ENCODE results near the gene BANF1. TPM values are rescaled to one million over a fixed set of nuclear protein-coding genes. Genes with fewer than 3 reads are reported as not detected.
A peak's percentile ranks its signal among the peaks of the same experiment; 100 is the strongest.

The BANF1 gene, protein sequence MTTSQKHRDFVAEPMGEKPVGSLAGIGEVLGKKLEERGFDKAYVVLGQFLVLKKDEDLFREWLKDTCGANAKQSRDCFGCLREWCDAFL
- 100 to 1,000 TPM; 103 to 111 TPM for total RNA-seq
- long read RNA-seq, transcript BANF1-201 (3 exons, 1,155 nt) = major isoform, 12 of 17 reads
- long read RNA-seq, partial matches to known transcripts = 2 of 17 reads
- long read RNA-seq, other reads (novel, unspliced or antisense) = 0 of 17 reads

DNA sequence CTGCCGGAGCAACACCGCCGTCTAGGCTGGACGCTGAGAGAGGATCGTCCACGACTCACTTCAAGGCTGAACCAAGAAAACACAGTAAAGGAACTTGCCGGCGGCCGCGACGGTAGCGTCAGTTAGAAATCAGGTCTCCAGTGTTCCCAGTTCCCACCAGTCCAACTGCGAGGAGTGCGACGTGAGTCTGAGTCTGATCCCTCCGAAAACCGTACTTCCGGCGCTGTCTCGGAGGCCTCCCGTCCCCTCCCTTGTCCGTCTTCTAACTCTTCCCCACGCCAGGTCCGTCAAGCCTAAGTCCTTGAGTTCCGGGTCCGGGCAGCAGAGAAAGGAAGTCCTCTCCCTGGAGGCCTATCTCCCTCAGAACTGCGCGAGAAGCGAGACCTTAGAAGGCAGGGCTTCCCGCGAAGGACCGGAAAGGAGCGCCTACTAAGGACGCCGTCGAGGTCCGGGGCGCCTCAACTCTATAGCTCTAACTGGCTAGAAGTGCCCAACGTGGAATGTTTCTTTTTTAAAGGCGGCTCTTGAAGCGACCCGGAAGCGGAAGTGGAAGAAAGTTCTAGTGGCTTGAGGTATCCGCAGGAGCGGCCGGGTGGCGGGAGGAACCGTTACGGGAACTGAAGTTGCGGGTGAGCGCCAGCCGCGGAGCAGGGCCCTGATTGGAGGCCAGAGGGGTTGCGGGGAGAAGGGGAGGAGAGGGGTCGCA lies at the start of gene BANF1, which contains the start of gene EIF1AD:
Gene BANF1, plus strand, starts transcription at position 562 of the 706 bp plus-strand sequence. CDS start 748 bp downstream, outside the sequence.
Gene EIF1AD, minus strand, starts transcription at position 216 of the 706 bp plus-strand sequence. CDS start 1,768 bp downstream, outside the sequence.
- ATAC-seq (peak; percentile 89), DNase-seq (peak; percentile 91 to 92)
- intact Hi-C loops (cut with DNase I, micrococcal nuclease) = no loop called here

DNA sequence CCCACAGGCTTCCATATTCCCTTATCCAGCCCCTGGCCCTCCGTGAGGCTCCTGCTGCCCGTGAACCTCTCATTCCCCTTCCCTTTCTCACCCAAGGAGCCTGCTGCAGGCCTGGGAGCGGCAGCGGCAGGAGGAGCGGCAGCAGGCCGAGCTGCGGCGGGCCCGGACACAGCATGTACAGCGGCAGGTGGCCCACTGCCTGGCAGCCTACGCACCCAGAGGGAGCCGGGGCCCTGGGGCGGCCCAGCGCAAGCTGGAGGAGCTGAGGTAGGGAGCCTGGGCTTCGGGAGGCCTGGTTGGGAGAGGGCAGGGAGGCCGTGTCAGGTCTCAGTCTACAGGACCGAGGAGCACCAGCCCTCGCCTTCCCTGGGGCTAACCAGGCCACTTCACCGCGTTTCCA lies 48.8 kb upstream of the BANF1 start:
- intact Hi-C loops (cut with DNase I, micrococcal nuclease) = no loop called here
- ATAC-seq (no peak), DNase-seq (no peak)

DNA sequence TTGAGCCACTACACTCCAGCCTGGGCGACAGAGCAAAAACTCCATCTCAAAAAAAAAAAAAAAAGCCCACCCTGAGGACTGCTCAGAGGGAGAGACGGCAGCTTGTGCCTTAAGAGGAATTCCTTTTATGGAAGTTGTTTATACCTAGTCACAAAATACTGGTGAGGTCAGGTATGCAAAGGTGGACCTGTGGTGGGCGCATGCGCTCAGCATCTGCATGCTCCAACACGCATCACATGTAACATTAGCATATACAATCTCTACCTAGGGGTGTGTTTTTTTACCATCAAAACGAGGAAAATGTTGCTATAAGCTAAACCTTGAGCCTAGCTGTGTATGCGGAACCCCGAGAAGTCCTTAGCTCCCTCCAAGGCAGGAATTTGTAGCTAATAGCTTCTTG lies 47.5 kb upstream of the BANF1 start:
- intact Hi-C loops (cut with DNase I, micrococcal nuclease) = no loop called here
- DNase-seq (no peak), ATAC-seq (no peak)

DNA sequence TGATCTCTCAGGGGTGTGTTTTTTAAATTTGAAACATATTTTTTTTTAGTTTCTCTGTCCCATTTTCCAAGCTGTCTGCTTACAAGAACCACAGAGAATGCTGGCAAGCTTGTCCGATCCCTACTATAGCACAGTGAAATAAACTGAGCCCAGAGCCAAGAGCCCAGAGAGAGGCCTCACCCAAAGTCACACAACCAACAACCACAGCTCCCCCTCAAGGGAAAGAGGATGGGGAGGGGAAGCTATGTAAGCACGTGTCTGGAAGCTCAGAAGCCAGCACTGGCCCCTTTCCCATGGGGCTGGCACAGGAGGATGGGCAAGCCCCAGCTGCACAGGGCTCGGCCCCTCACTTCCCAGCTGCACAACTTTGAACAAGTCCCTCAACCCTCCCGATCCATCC lies 44.0 kb upstream of the BANF1 start:
- intact Hi-C loops (cut with DNase I, micrococcal nuclease) = no loop called here
- DNase-seq (no peak), ATAC-seq (no peak)

DNA sequence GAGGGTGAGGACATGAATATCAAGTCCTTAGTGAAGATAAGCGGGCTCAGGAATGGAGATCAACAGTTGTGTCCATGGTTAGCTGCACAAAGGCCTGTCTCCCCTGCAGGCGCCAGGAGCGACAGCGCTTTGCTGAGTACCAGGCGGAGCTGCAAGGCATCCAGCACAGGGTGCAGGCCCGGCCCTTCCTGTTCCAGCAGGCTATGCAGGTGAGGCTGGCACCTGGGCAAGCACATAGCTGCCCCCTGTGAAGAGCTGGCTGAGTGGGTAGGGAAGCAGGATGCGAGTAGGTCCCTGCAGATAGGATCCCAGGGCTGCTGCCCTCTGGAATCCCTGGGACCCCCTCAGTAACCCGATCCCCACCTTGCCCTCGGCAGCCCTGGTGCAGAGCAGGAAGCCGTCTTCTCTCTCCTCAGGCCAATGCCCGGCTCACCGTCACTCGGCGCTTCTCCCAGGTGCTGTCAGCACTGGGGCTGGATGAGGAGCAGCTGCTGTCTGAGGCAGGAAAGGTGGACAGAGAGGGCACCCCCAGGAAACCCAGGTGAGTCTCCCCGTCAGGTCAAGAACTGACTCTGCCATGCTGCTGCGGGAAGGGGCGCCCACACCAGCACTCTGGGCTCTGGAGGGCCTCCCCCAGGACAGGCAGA lies 43.4 kb upstream of the BANF1 start:
- ATAC-seq = no peak

DNA sequence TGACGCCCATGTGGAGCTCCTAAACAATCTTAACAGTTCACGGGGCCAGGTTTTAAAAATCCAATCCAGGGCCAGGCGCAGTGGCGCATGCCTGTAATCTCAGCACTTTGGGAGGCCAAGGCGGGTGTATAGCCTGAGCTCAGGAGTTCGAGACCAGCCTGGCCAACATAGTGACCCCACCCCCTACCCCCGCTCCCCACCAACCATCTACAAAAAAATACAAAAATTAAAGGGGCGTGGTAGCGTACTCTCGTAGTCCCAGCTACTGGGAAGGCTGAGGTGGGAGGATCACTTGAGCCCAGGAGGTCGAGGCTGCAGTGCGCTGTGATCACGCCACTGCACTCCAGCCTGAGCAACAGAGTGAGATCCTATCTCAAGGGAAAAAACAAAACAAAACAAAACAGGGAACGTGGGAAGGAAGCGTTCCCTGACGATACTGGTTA lies 41.5 kb upstream of the BANF1 start:
- ATAC-seq = peak; percentile 14
- no peak for DNase-seq
- intact Hi-C loops (cut with DNase I, micrococcal nuclease) = loop anchor here in 1 of 2 donors (5.0 kb wide), 1 partner anchor 74 kb away; the partner anchor contains the start of gene FIBP

More for the DNA sequence above, 43.4 kb upstream of the BANF1 start:
- DNase-seq = no peak
- intact Hi-C loops (cut with DNase I, micrococcal nuclease) = no loop called here

DNA sequence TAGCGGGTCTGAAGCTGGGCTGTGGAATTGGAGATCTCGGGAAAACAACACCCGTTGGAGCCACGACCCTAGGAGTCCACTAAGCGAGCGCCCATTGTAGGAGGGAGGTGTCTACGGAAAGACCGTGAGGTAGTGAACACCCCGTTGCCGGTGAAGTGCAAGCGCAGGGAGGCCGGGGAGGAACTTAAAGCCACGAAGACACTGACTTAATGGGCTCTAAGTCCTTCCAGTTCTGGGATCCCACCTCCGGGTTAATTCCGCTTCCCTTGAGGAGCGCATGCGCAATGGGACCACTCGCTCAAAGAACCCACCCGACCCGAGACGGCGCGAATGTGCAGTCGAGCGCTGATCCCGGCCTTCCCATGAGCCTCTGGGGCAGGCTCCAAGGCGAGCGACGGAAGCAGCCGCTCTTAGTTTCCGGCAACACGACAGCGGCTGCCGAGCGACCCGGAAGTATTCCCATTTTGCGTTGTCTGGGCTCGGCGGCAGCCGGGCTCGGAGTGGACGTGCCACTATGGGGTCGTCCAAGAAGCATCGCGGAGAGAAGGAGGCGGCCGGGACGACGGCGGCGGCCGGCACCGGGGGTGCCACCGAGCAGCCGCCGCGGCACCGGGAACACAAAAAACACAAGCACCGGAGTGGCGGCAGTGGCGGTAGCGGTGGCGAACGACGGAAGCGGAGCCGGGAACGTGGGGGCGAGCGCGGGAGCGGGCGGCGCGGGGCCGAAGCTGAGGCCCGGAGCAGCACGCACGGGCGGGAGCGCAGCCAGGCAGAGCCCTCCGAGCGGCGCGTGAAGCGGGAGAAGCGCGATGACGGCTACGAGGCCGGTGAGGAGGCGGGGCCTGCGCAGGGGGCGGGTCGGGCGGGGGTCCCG lies 40.8 kb upstream of the BANF1 start, which contains the start of gene SART1:
Gene SART1, plus strand, starts transcription at position 468 of the 874 bp plus-strand sequence. Its CDS starts 47 bp downstream, at position 515.
- intact Hi-C loops (cut with DNase I, micrococcal nuclease) = loop anchor here in 1 of 2 donors (5.0 kb wide), 1 partner anchor 74 kb away; the partner anchor contains the start of gene FIBP
- peak; percentile 99 for ATAC-seq
- DNase-seq = peak; percentile 96 to 98

DNA sequence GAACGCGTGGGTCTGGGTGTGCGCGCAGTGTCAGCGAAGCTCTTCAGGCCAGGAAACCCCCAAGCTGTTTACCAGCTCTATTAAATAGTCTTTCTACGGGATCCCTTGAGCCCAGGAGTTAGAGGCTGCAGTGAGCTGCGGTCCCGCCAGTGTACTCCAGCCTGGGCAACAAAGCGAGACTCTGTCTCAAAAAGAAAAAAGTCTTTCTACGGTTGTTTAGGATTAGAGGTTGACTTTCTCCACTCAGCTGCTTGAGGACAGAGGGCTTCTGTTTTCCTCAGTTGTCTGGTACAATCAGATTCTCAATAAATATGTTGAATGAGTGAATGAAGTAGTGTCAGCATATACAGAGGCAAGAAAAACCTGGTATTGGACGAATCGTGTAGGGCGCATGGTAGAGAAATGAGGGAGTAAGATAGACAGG lies 40.1 kb upstream of the BANF1 start:
- DNase-seq (no peak), ATAC-seq (peak; percentile 26)
- intact Hi-C loops (cut with DNase I, micrococcal nuclease) = loop anchor here in 1 of 2 donors (5.0 kb wide), 1 partner anchor 75 kb away; the partner anchor contains the start of gene FIBP

DNA sequence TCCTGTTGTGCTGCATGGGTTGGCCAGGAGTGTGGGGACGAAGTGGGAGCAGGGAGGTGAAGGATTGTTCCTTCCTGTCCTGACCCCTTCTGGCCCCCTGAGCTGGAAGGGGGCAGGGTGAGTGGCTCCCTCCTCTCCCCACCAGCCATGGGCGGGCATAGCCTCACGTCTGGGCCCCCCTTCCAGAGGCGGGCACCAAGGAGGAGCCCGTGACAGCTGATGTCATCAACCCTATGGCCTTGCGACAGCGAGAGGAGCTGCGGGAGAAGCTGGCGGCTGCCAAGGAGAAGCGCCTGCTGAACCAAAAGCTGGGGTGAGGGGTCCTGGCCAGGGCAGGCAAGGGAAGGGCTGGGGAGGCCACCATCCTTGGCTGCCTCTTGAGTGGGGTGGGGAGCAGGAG lies 37.4 kb upstream of the BANF1 start:
- intact Hi-C loops (cut with DNase I, micrococcal nuclease) = loop anchor here in 1 of 2 donors (5.0 kb wide), 1 partner anchor 78 kb away; the partner anchor contains the start of gene FIBP
- DNase-seq (no peak), ATAC-seq (no peak)

DNA sequence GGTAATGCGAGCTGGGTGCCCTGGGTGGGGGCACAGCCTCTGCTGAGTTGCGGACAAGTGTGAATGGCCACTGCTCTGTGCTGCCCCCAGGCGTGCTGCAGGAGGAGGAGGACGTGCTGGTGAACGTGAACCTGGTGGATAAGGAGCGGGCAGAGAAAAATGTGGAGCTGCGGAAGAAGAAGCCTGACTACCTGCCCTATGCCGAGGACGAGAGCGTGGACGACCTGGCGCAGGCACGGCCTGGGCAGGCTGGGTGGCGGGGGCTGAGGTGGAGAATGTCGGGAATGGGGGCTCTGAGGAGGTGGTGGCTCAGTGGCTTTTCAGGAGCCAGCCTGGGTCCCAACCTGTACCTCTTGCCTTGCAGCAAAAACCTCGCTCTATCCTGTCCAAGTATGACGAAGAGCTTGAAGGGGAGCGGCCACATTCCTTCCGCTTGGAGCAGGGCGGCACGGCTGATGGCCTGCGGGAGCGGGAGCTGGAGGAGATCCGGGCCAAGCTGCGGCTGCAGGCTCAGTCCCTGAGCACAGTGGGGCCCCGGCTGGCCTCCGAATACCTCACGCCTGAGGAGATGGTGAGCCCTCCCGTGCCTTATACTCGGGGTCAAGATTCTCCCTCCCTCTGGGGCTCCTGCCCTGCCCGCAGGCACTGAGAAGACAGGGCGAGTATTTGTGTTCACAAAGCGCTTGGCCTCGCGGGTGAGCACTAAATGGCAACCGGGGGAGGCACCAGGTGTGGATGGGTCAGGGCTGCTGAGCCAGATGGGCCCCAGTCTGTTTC lies 36.1 kb upstream of the BANF1 start:
- intact Hi-C loops (cut with DNase I, micrococcal nuclease) = no loop called here
- DNase-seq = no peak
- ATAC-seq = no peak

DNA sequence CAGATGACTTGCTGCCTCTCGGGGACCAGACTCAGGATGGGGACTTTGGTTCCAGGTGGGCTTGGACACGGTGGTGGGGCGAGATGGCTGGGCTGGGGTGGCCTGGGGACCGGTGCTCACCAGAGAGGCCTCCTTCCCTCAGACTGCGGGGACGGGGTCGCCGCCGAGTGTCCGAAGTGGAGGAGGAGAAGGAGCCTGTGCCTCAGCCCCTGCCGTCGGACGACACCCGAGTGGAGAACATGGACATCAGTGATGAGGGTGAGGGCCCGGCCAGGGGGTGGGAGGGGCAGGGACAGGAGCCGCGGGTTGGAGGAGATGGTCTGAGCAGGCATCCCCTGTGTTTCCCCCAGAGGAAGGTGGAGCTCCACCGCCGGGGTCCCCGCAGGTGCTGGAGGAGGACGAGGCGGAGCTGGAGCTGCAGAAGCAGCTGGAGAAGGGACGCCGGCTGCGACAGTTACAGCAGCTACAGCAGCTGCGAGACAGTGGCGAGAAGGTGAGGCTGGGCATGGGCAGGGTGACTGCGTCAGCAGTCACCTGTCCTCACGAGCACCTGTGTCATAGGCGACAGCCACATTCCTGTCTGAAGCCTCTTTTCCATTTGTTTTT lies 34.9 kb upstream of the BANF1 start:
- ATAC-seq = no peak
- intact Hi-C loops (cut with DNase I, micrococcal nuclease) = no loop called here
- DNase-seq = no peak

DNA sequence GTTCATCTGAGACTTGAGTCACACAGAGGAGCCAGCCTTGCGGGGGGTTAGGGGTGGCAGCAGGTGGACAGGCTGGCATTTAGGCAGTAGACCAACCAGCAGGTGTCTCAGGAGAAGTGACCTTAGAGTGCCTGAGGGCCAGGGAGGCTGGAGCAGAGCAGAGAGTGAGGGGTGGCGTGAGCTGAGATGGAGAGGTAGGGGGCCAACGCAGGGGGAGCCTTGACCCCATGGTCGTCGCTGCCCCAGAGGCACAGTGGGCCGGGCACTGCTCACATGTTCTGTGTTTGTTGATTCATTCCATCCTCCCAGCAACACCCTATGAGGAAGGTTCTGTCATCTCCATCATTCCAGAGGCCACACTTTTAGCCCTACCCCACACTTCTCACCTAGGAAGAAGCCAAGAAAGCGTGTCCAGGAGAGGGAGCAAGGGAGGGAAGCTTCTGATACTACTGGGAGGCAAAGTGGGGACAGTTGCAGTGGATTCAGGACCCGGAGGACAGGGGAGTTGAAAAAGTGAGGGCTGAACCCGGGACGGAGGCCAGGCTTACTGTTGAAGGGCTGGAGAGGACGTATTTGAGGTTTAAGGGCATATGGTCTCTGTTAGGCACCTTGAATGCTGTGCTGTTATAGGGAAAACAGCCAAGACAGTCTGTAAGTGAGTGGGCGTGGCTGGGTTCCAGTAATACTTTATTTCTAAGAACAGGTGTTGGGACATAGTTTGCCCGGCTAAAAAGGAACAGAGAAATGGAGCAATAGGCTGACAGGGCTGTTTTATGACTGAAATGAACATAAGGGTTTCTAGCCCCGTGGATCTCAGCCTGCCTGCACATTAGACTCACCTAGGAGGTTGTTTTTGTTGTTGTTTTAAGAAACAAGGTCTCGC lies 33.5 kb upstream of the BANF1 start:
- ATAC-seq = peak; percentile 26
- intact Hi-C loops (cut with DNase I, micrococcal nuclease) = no loop called here
- no peak for DNase-seq

DNA sequence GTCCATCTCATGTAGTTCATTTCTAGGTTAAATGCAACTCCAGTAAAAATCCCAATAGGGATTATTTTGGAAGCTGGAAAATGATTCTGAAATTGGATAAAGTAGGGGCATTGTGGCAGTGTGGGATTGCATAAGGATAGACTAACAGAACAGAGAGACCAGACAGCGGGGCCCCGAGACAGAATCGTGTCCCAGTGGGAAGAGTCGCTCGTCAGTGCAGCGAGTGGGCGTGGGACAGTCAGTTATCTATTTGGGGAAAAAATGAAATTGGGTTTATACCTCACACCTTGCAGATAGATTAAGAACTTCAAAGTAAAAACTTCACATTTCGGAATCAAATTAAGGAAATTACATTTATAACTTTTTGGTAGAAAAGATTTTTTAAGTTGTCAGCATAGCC lies 30.2 kb upstream of the BANF1 start:
- ATAC-seq (no peak), DNase-seq (no peak)
- intact Hi-C loops (cut with DNase I, micrococcal nuclease) = no loop called here

DNA sequence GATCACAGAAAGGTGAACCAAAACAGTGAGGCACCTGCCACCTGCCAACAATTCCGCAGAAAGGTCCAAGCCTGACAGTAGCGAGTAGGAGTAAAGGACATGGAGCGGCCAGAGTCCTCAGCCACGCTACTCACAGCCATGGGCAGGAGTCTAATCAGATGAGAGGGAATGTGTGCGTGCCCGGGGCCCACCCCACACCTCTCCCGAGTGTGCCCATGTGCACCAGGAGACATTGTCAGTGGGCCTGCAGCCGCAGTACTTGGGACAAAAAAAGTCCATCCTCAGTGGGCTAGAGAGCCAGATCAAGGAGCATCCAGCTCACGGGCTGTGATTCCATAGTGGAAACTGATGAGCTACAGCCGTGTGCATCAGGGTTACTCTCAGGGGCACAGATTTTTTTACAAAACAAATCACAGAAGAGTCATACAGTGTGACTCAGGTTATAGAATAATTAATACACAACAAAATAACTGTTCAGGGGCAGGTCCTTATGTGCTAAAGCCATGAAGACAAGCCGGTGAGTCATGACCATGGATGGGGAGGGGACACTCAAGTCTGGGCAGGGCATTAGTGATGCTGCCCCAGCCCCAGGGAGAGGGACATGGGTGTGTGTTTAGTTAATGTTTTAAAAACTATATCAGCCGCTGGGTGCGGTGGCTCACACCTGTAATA lies 28.7 kb upstream of the BANF1 start:
- no peak for ATAC-seq
- intact Hi-C loops (cut with DNase I, micrococcal nuclease) = no loop called here
- DNase-seq = no peak

DNA sequence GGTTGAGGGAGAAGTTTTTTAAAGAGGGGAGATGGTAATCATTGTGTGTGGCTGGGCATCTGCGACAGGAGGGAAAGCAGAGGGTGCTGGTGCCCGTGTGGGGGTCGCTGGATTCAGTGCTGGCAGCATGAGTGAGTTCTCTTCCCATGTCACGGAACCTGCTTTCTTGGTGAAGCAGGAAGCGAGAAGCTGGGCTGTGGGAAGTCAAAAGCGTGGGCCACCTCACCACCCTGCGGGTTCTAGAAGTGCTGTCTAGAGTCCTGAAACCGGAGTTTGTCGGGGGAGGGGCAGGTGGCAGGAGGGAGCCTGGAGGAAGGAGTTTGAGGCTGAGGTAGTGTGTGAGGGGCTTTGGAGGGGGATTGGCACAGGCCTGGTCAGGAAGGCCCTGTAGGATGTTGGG lies 26.5 kb upstream of the BANF1 start:
- peak; percentile 3 for ATAC-seq
- intact Hi-C loops (cut with DNase I, micrococcal nuclease) = no loop called here
- no peak for DNase-seq

All from left colon (tissue), 2 donors.